ENCODE data around the gene DDX1.

Gene DDX1

DNA sequence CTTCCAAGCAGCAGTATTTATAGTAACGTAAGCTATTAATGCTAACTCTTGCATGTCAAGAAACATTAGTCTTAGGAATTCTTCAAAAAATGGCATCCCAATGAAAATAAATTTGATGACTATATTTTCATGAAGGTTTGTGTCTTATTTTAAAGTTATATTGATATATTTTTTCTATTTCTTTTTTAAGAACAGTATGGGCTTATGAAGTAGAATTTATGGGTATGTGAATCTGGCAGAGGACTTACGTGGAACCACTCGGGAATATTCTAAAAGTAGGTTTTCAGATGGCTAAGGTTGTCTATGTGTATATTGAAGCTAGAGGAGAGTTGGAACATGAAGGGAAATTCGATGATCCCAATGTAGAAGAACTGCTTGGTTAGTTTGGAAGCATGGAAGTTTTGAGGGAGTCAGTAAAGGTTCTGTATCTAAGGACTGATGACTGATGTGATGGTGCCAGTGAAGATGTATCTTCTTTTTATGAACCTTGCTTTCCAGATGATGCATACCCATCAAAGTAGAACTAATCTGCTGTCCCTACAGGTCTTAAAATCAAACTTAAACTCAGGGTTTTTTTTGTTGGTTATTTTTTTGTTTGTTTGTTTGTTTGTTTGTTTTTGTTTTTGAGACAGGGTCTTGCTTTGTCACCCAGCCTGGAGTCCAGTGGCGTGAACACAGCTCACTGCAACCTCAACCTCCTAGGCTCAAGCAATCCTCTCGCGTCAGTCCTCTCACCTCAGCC, 39.5 kb downstream of the DDX1 start:
- DNase-seq: no peak

DNA sequence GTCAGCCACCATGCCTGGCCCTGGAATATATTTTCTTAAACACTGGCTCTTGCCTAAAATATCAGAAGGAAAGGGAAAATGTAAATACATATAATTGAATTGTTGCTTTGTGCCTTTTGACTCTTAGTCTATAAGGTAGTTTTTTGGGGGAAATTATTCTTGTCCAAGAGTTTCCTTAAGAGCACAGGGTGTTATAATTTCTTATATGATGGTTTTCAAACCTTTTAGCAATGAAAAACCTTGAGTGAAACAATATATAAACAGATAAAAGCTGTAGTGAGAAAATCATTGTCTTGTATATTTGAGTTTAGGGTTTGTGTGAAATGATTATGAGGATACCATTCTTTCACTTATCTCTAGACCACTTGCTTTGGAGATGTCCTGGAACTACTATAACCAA, 40.2 kb downstream of the DDX1 start:
- DNase-seq: no peak

DNA sequence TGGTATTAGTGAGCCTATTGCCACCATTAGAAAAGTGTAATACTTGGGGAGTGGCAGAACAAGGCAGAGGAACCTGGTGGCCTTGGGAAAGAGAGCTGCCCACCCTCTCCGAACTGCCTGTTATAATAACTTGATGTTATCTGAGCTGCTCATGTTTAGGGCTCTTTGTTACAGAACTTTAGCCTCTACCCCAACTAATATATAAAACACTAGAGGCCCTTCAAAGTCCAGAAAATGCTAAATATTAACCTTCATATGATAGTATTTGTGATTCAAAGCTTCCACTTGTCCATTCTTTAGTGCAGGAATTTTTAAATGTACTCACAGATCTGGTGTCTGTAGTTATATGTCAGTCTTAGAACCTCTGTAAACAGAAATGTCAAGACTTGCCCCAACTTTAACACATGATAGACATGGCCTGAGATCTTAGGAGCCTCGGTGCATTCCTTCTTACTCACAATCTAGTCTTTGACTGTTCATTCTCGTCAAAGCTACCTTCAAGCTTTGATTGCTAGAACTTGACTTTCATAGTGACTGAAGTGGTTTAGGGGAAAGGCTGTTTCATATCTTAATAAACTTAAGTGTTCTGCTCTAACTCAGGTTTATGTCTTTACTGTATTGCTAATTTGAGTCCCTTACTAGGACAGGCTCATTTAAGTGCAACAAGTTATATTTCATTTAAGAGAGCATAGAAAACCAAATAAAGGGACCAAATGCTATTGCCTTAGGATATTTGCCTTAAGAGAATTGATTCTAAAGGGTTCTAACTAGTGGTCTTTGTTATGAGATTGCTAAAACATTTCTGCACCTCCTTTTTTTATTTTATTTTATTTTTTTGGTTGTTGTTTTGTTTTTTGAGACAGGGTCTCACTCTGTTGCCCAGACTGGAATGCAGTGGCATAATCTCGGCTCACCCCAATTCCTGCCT, 41.6 kb downstream of the DDX1 start:
- no peak for DNase-seq

- DNase-seq: no peak
These were observed 42.3 kb downstream of the DDX1 start for GRCh38 chr2:15633971-15634346.

GRCh38 chr2:15634846-15635490, 43.3 kb downstream of the DDX1 start:
- DNase-seq: no peak

- peak in 3 of 5 donors; percentile 20 to 41 (median 40) for DNase-seq
These were observed 45.5 kb downstream of the DDX1 start for GRCh38 chr2:15636972-15637785.

- no peak for DNase-seq
These were observed 47.1 kb downstream of the DDX1 start for GRCh38 chr2:15638720-15639119.

- DNase-seq: no peak
These were observed 47.9 kb downstream of the DDX1 start for GRCh38 chr2:15639323-15640251.

- no peak for DNase-seq
These were observed 48.6 kb downstream of the DDX1 start for GRCh38 chr2:15640261-15640711.

GRCh38 chr2:15640784-15641183, 49.1 kb downstream of the DDX1 start:
- DNase-seq: no peak

DNA sequence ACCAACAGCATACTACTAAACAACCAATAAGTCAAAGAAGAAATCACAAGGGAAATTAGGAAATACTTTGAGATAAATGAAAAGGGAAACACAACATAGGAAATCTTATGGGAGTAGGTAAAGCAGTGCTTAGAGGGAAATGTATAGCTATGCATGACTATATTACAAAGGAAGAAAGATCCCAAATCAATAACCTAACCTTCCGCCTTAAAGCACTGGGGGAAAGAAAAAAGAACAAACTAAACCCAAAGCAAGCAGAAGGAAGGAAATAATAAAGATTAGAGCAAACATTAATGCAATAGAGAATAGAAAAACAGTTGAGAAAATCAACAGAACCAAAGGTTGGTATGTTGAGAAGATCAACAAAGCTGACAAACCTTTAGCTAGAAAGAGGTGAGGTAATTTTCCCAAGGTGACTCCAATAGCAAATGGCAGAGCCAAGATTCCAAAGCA, 49.9 kb downstream of the DDX1 start:
- no peak for DNase-seq

GRCh38 chr2:15642011-15642814, 50.5 kb downstream of the DDX1 start:
- no peak for DNase-seq

DNA sequence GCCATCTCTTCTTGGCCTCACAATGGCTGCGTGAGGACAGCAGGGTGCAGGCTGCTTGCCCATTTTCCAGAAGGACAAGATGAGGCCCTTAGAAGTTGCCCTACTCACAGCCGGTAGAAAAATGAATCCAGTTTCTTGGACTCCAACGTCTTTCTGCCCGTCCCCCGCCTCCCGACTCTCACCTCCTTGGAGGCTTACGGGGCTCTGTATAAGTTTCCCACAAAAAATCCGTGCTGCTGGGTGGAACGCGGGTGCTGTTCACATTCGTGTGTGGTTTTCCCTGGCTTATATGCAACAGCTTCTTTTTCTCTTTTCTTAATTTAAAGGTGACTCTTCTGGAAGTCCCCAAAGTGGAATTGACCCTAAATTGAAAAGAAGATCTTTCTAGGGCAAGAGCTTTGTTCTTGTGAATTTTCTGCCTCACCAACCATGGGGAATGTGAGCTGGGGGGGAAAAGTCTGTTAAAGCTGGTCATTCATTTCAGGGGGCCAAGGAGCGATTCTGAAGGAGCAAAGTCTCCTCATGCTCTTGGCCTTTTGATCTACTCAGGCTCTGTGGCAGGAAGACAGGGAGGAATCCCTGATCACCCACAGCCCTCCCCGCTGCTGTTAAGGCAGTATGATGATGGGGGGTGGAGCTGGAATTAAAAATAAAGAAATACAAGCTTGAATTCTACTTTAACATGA, 51.3 kb downstream of the DDX1 start:
- DNase-seq: no peak

DNA sequence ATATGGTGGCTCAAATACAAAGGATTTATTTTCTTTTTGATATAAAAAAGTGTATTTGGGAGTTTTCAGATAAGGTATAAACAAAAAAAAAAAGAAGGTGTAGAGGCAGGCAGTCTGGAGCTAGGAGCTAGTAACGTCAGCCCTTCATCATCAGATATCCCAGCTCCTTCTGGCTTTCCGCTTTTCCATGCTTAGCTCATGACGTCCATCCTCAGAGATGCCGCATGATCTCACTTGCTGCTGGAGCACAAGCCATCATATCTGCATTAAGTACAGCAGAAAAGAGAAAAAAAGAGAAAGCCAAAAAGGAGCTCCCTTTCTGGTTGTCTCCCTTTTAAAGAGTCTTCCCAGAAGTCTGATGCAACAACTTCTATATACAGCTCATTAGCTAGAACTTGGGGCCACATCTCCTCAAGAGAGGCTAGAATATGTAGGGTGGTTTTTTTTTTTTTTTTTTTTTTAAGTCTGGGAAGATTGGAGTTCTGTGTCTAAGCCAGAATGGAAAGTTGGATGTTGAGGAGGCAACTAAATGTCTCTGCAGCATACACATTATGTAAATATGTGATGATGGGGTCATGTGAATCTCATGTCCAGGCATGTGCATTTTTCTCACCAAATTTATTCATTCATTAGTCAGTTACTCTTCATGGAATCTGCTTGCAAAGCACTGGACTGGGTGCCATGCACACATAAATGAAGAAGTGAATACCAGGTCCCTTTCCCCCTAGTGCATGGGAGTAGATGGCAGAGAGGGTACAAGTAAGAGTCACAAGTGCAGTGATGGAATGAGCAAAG, 52.3 kb downstream of the DDX1 start:
- DNase-seq: no peak

DNA sequence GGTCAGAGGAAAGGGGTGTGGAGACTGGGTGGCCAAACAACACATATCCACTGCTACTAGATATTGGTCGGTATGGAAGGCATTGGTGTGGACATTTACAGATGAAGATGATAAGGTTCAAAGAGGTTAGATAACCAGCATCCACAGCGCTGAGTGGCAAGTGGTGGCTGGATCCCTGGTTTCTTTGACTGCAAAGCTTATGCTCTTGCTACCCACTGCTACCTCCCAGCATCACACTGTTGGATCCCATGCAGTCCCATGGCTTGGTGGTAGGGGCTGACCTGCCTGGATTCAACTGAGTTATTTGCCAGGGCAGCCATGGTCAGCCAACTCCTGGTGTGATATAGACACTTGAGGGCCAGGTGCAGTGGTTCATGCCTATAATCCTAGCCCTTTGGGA, 53.6 kb downstream of the DDX1 start:
- DNase-seq: no peak

GRCh38 chr2:15645720-15646385, 54.2 kb downstream of the DDX1 start:
- no peak for DNase-seq

GRCh38 chr2:15646661-15647060, 55.0 kb downstream of the DDX1 start:
- no peak for DNase-seq
